CD4-positive, alpha-beta T cell treated with Interleukin-6 at 100 ng/mL for 8 hours (primary cell): ENCODE results near the gene MRPL36.
"Not testable (repeated sequence)": the region's sequence is repeated elsewhere in the genome, so short reads cannot be mapped to it uniquely, and the experiment has no call there.

Experiments used
- DNase-seq: peaks from one replicate; pipeline ENCODE4 v3.0.0-alpha.2; 2020; ENCODE audit warnings: mixed read lengths, low spot score

The MRPL36 gene

GRCh38 chr5:1796371-1797102 lies 3.1 kb downstream of the MRPL36 start:
- no peak for DNase-seq

DNA sequence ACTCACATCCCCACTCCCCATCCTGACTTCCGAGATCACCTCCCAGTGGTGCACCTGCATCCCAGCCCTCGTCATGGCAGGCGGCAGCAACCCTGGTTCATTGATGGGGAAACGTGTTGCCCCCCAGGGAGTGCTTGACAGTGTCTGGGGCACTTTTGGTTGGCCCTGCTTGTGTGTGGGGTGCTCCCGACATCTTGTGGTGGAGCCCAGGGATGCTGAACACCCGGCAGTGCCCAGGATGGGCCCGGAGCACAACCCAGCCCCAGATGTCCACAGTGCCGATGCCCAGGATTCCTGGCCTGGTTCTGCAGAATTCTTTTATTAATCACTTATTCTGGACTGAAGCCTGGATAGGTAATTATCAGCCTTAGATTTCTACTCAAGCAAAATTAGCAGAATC lies 3.7 kb downstream of the MRPL36 start:
- DNase-seq = no peak

DNA sequence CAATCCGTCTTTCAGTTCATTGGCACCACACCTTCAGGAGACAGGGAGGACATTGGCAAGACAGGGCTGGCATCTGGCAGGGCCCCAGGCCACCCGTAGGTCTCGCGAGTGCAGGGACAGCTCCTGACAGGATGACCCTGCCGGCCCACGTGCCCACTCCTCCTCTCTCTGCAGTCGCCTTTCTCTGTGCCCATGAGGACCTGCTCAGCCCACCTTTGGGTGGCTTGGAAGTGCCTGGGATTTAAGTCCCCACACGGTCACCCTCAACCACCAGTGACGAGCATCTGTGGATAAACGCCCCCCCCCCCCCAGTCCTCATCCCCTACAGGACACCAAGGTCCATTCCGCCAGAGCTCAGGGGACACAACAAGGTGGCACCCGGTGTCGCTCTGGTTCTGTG lies 4.1 kb downstream of the MRPL36 start:
- no peak for DNase-seq

DNA sequence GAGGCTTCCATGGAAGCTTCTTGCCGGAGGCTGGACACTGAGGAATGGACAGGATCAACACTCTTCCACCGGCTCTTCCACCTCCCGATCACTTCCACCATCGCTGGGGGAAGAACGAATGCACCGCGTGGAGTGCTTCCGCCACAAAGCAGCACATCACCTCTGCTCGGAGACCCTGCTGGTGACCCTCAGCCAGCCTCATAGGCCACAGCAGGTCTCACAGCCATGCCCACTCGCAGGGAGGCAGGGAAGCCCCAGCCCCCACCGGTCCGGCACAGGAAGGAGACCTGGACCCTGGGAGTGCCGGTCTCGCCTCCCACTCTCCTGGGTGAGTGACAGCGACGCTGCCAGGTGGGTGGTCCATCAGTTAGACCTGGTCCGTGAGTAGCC lies 4.7 kb downstream of the MRPL36 start:
- DNase-seq = no peak

GRCh38 chr5:1793966-1794900 lies 5.4 kb downstream of the MRPL36 start:
- no peak for DNase-seq

GRCh38 chr5:1793301-1793740 lies 6.3 kb downstream of the MRPL36 start:
- no peak for DNase-seq

GRCh38 chr5:1792842-1793266 lies 6.8 kb downstream of the MRPL36 start:
- DNase-seq = peak; percentile 89

- no peak for DNase-seq
These were observed 8.5 kb downstream of the MRPL36 start for GRCh38 chr5:1791176-1791575.

DNA sequence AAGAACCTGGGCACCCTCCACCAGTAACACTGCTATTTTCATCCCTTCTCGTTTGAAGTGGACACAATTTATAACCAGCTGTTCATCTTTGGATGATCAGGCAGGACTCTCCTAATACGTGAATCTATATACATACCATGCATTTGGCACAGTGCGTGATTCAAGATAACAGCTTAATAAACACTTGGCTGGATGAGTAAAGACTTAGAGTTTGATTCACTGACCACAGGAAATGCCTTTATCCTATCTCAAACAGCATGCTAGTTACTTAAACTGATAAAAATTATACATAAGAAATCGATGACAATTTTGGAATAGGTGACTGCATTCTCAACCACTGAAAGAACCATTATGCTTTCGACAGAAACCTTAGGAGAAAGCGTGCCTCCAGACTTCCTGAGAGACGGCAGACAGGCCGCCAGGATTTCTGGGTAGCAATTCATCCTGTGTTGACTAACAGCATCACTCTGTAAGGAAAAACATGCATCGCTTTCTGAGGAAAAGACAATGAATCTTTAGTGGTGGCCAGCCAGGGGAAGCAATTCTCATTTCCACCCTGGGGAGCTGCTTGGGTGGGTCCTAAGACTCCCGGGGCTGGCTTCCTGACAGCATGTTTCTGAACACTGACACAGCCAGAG lies 9.7 kb downstream of the MRPL36 start:
- DNase-seq = no peak

DNA sequence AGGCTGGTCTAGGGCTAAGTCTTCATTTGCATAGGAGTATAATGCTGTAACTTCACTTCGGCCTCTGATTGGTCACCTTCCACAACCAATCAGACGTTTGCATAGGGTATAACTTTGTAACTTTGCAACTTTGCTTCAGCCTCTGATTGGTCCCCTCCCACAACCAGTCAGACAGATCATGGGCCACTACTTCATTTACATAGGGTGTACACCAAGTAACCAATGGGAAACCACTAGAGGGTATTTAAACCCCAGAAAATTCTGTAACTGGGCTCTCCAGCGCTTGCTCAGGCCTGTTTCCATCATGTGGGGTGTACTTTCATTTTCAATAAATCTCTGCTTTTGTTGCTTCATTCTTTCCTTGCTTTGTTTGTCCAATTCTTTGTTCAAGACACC lies 10.2 kb downstream of the MRPL36 start:
- not testable (repeated sequence) for DNase-seq

GRCh38 chr5:1788828-1789227 lies 10.8 kb downstream of the MRPL36 start:
- no peak for DNase-seq

DNA sequence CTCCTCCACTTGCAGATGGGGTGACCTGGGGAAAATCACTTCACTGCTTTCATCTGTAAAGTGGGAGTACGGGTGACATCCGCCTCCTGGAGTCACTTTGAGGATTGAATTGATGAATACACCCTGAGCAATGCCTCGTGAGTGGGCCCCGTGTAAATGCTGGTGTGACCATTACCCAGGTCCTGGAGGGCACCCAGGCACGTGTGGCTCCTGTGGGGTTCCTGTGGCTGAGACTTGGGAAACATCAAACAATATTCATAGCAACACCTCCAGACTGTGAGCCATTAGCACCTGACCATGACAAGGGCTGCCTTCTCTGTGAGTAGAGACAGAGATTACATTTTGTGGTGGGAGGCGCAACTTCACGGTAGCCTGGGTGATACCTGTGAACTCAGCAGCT lies 11.4 kb downstream of the MRPL36 start:
- no peak for DNase-seq

- DNase-seq = no peak
These were observed 12.1 kb downstream of the MRPL36 start for GRCh38 chr5:1787472-1788047.

DNA sequence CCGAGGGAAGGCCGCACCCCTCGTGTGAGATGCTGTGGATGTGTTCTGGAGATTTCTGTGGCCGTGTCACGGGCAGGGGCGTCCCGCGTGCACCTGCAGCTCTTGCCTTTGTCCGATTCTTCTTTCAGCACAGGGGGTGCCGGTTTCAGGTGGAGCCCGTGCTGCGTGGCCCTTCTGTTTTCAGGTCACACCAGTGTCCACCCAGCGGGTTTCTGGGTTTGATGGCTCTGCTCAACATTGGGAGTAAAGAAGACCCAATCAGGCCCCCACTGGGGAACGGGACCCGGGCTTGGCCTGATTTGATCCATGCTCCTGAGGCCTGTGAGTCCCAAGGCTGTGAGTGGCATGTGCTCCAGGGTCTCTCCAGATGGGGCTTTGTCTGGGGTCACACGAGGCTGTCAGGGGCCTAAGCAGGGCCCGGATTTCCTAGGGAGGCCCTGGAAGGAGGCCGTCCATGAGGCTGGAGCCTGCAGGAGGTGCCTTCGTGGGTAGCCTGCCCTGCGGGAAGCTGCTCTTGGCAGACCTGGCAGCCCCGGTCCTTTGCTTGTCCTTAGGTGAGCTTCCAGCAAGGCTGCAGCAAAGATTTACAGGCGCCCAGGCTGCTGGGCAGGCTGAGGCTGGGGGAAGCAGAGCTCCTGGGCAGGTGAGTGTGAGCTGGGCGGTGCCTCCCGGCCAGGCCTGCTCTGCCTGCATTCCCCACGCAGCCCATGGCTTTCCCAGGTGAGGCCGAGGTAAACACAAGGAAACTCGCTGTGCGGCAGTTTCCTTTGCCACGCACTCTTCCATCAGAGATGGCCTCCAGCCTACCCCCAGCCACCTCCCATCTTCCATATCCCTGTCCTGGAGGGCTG lies 12.8 kb downstream of the MRPL36 start:
- no peak for DNase-seq

- no peak for DNase-seq
These were observed 13.7 kb downstream of the MRPL36 start for GRCh38 chr5:1785984-1786383.

GRCh38 chr5:1785062-1785461 lies 14.6 kb downstream of the MRPL36 start:
- DNase-seq = no peak

- DNase-seq = no peak
These were observed 15.2 kb downstream of the MRPL36 start for GRCh38 chr5:1784197-1785050.

DNA sequence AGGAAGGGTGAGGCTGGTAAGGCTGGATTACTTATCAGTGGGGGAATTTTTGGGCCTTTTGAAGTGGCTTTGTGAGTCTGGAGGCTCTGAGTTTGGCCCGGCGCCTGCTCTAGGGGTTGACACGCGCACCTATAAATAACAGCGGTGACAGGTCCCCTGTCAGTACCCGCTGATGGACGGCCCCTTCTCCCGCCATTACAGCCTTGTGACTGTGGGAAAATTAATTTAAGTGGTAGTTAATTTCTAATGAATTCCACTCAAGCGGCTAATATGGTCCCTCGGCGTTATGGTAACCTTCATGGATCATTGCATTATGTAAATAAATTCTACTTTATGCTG lies 16.5 kb downstream of the MRPL36 start:
- no peak for DNase-seq

DNA sequence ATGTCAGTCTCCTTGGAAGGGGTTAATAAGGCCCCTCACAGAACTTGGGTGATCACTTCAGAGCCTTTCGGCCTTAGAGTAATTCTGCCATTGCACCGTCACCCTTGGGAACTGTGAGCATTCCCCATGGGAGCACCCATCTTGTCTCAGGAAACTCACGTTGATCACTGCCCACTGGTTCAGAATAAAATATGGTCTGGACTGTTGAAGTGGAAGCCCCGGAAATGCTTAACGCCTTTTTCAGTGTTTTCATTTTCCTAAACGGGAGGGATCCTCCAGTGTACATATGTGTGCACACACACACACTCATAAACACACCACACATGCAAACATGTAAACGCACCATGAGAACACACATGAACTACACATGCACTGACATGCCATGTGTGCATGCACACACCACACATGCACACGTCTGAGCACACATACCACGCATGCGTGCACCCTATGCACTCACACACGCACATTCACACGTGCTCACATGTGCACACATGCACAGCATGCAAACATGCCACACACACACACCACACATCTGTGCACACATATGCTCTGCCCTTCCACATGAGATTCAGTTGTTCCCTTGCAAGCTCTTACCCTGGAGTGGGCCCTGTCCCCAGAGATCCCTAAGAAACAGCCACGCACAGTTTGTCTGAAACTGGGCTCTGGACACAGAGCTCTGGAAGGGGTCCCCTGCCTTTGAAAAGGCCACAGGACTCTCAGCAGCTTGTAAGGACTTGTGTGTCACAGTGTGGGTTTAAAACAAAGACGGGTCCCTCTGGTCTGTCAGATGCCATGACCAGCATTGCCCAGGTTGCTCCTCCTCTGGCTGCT lies 17.0 kb downstream of the MRPL36 start:
- DNase-seq = no peak
